ENCODE measurements around the gene ID1.
"Not testable (repeated sequence)": the region's sequence is repeated elsewhere in the genome, so short reads cannot be mapped to it uniquely, and the experiment has no call there.

Gene ID1

DNA sequence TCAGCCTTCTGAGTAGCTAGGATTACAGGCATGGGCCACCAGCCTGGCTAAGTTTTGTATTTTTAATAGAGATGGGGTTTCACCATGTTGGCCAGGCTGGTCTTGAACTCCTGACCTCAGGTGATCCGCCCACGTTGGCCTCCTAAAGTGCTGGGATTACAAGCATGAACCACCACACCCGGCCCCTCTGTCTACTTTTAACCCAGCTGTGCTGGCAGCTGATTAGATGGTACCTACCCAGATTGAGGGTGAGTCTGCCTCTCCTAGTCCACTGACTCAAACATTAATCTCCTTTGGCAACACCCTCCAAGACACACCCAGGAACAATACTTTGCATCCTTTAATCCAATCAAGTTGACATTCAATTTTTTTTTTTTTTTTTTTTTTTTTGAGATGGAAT, 43.0 kb downstream of the ID1 start:
- H3K4me2 ChIP-seq (ENCODE audit: low read length); H3K27me3 ChIP-seq (ENCODE audit: control insufficient read depth, insufficient read depth, low read length); H3K9me3 ChIP-seq (replicated peaks; ENCODE audit: low read length); H3K4me3 ChIP-seq (ENCODE audit: low read length); H3K36me3 ChIP-seq (ENCODE audit: insufficient read depth, low read length); H3K9ac ChIP-seq (ENCODE audit: low read depth, low read length): not testable (repeated sequence)
- peaks cover 12% of the 10 kb centered on the region for H3K4me1 ChIP-seq (ENCODE audit: control insufficient read depth, insufficient read depth, low read length)

DNA sequence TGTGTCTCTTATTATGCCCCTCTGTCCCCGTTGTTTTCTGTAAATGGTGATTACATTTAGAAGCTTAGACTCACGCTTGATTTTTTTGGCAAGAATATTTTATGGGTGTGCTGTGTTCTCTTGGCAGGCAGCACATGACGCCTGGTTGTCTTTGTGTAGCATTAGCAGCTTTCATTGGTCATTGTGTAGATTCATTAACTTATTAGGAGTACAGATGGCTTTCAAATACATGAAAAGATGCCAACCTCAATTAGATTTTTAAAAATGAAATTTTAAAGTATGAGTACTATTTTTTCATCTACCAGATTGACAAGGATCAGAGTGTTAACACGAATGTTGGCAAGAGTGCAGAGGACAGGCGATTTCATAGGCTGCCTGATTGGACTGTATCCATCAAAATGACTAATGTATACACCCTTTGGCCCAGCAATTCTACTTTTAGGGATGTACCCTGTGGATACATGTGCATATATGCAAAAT, 47.9 kb downstream of the ID1 start:
- no peak overlapping the region for H3K9ac ChIP-seq (ENCODE audit: low read depth, low read length)
- H3K9me3 ChIP-seq (replicated peaks; ENCODE audit: low read length), result no peaks in the 10 kb centered on the region
- H3K27me3 ChIP-seq (ENCODE audit: control insufficient read depth, insufficient read depth, low read length), result no peaks in the 10 kb centered on the region
- H3K4me2 ChIP-seq (ENCODE audit: low read length), result peak overlapping the region; percentile 56
- no peak overlapping the region for H3K4me3 ChIP-seq (ENCODE audit: low read length)
- H3K36me3 ChIP-seq (ENCODE audit: insufficient read depth, low read length), result no peaks in the 10 kb centered on the region
- H3K4me1 ChIP-seq (ENCODE audit: control insufficient read depth, insufficient read depth, low read length), result peaks cover 20% of the 10 kb centered on the region

DNA sequence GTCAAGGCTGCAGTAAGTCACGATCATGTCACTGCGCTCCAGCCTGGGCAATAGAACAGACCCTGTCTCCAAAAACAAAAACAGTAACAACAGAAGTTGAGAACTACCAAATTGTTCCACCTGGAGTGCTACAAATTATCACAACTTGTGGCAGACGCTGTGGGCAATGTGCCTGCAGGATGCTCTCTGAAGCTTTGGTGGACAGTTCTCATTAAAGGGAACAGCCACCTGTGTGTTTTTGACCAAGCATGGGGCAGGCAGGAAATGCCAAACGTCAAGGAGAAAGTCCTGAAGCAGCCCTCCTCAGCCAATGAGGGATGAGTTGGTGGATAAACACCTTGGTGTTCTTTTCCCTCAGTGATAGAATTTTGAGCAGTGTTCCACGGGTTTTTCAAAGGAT, 48.5 kb downstream of the ID1 start:
- peaks cover 20% of the 10 kb centered on the region for H3K4me1 ChIP-seq (ENCODE audit: control insufficient read depth, insufficient read depth, low read length)
- H3K4me3 ChIP-seq (ENCODE audit: low read length), result no peak overlapping the region
- no peaks in the 10 kb centered on the region for H3K27me3 ChIP-seq (ENCODE audit: control insufficient read depth, insufficient read depth, low read length)
- H3K9me3 ChIP-seq (replicated peaks; ENCODE audit: low read length), result no peaks in the 10 kb centered on the region
- no peak overlapping the region for H3K9ac ChIP-seq (ENCODE audit: low read depth, low read length)
- no peaks in the 10 kb centered on the region for H3K36me3 ChIP-seq (ENCODE audit: insufficient read depth, low read length)
- peak overlapping the region; percentile 56 for H3K4me2 ChIP-seq (ENCODE audit: low read length)

DNA sequence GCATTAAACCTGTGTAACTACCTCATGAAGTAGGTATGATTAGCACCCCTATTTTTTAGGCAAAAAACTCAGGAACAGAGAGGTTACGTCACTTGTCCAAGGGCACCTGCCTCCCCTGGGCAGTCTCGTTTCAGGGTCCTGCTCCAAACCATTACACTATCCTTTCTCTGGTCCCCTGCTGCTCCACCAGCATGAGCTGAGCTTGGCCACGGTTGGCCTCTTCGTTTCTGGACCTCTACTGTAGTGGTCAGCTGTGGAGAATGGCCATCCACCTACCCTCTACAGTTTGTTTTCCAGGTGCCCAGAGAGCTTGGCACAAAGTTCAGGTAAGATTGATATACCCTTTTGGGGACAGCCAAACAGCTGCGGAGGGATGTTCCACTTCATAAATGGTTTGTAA, 49.4 kb downstream of the ID1 start:
- Histone ChIP-seq H3K4me1 (ENCODE audit: control insufficient read depth, insufficient read depth, low read length) (peaks cover 20% of the 10 kb centered on the region), H3K4me2 (ENCODE audit: low read length) (no peak overlapping the region), H3K4me3 (ENCODE audit: low read length) (no peak overlapping the region), H3K9ac (ENCODE audit: low read depth, low read length) (no peak overlapping the region), H3K9me3 (replicated peaks; ENCODE audit: low read length) (no peaks in the 10 kb centered on the region), H3K27me3 (ENCODE audit: control insufficient read depth, insufficient read depth, low read length) (no peaks in the 10 kb centered on the region), H3K36me3 (ENCODE audit: insufficient read depth, low read length) (no peaks in the 10 kb centered on the region)

Small RNA genes lying within 50 kb of the gene (small RNA-seq; reads per million reads assigned to genes)
- gene MIR3193, result 0.49 reads per million
